Measurements from ENCODE around the gene LDLRAD4. TPM values are rescaled to one million over a fixed set of nuclear protein-coding genes. Genes with fewer than 3 reads are reported as not detected.

LDLRAD4 gene
- total and polyA plus RNA-seq, 2 donors = 46.9 to 80.0 TPM

- 82% methylated on average over 3 of the region's 3 CpGs for WGBS
- H3K4me1 ChIP-seq (ENCODE audit: control insufficient read depth in 2 of 2, insufficient read depth in 2 of 2, low read length in 2 of 2) = peaks cover 0 to 2% of the 10 kb centered on the region in 2 donors
- no peak for DNase-seq (ENCODE audit: low read depth in 6 of 9, low spot score in 9 of 9)
- no peaks in the 10 kb centered on the region for H3K27me3 ChIP-seq (ENCODE audit: control insufficient read depth in 2 of 2, insufficient read depth in 1 of 2, low read length in 1 of 2)
- H3K36me3 ChIP-seq (ENCODE audit: control insufficient read depth in 2 of 2, insufficient read depth in 2 of 2, low read length in 1 of 2) = peaks cover 18 to 23% of the 10 kb centered on the region in 2 donors
- no peak overlapping the region for H3K27ac ChIP-seq (ENCODE audit: low read depth in 1 of 2, low read length in 1 of 2)
- no peak overlapping the region for H3K4me3 ChIP-seq (ENCODE audit: low read length in 2 of 2)
- no peaks in the 10 kb centered on the region for H3K9me3 ChIP-seq (ENCODE audit: control insufficient read depth in 2 of 2, insufficient read depth in 1 of 2, low read length in 1 of 2)
Measured at GRCh38 chr18:13237641-13238040, 19.1 kb downstream of the LDLRAD4 start.

GRCh38 chr18:13239171-13239956, 20.8 kb downstream of the LDLRAD4 start:
- Histone ChIP-seq H3K36me3 (ENCODE audit: control insufficient read depth in 2 of 2, insufficient read depth in 2 of 2, low read length in 1 of 2) (peaks cover 20 to 29% of the 10 kb centered on the region in 2 donors), H3K27me3 (ENCODE audit: control insufficient read depth in 2 of 2, insufficient read depth in 1 of 2, low read length in 1 of 2) (no peaks in the 10 kb centered on the region), H3K4me3 (ENCODE audit: low read length in 2 of 2) (no peak overlapping the region), H3K4me1 (ENCODE audit: control insufficient read depth in 2 of 2, insufficient read depth in 2 of 2, low read length in 2 of 2) (peaks cover 0 to 2% of the 10 kb centered on the region in 2 donors), H3K27ac (ENCODE audit: low read depth in 1 of 2, low read length in 1 of 2) (no peak overlapping the region), H3K9me3 (ENCODE audit: control insufficient read depth in 2 of 2, insufficient read depth in 1 of 2, low read length in 1 of 2) (peaks cover 1 to 4% of the 10 kb centered on the region in 2 donors)
- no peak for DNase-seq (ENCODE audit: low read depth in 6 of 9, low spot score in 9 of 9)
- 96% methylated on average over 13 of the region's 13 CpGs for WGBS

- Histone ChIP-seq H3K27me3 (ENCODE audit: control insufficient read depth in 2 of 2, insufficient read depth in 1 of 2, low read length in 1 of 2) (no peaks in the 10 kb centered on the region), H3K9me3 (ENCODE audit: control insufficient read depth in 2 of 2, insufficient read depth in 1 of 2, low read length in 1 of 2) (peaks cover 1 to 9% of the 10 kb centered on the region in 2 donors), H3K4me1 (ENCODE audit: control insufficient read depth in 2 of 2, insufficient read depth in 2 of 2, low read length in 2 of 2) (peaks cover 0 to 2% of the 10 kb centered on the region in 2 donors), H3K36me3 (ENCODE audit: control insufficient read depth in 2 of 2, insufficient read depth in 2 of 2, low read length in 1 of 2) (peaks cover 25 to 37% of the 10 kb centered on the region in 2 donors), H3K4me3 (ENCODE audit: low read length in 2 of 2) (no peak overlapping the region), H3K27ac (ENCODE audit: low read depth in 1 of 2, low read length in 1 of 2) (no peak overlapping the region)
- DNase-seq (ENCODE audit: low read depth in 6 of 9, low spot score in 9 of 9) = no peak
- WGBS = 99% methylated on average over 15 of the region's 15 CpGs
Measured at GRCh38 chr18:13240060-13240725, 21.6 kb downstream of the LDLRAD4 start.

- 96% methylated on average over 31 of the region's 31 CpGs for WGBS
- no peak overlapping the region for H3K27ac ChIP-seq (ENCODE audit: low read depth in 1 of 2, low read length in 1 of 2)
- H3K9me3 ChIP-seq (ENCODE audit: control insufficient read depth in 2 of 2, insufficient read depth in 1 of 2, low read length in 1 of 2) = peaks cover 1 to 12% of the 10 kb centered on the region in 2 donors
- peaks cover 29 to 40% of the 10 kb centered on the region in 2 donors for H3K36me3 ChIP-seq (ENCODE audit: control insufficient read depth in 2 of 2, insufficient read depth in 2 of 2, low read length in 1 of 2)
- peaks cover 3 to 5% of the 10 kb centered on the region in 2 donors for H3K4me1 ChIP-seq (ENCODE audit: control insufficient read depth in 2 of 2, insufficient read depth in 2 of 2, low read length in 2 of 2)
- DNase-seq (ENCODE audit: low read depth in 6 of 9, low spot score in 9 of 9) = no peak
- H3K27me3 ChIP-seq (ENCODE audit: control insufficient read depth in 2 of 2, insufficient read depth in 1 of 2, low read length in 1 of 2) = no peaks in the 10 kb centered on the region
- H3K4me3 ChIP-seq (ENCODE audit: low read length in 2 of 2) = no peak overlapping the region
Measured at GRCh38 chr18:13241083-13241892, 22.7 kb downstream of the LDLRAD4 start.

GRCh38 chr18:13241893-13242175, 23.3 kb downstream of the LDLRAD4 start:
- Histone ChIP-seq H3K4me1 (ENCODE audit: control insufficient read depth in 2 of 2, insufficient read depth in 2 of 2, low read length in 2 of 2) (peaks cover 3 to 5% of the 10 kb centered on the region in 2 donors), H3K36me3 (ENCODE audit: control insufficient read depth in 2 of 2, insufficient read depth in 2 of 2, low read length in 1 of 2) (peaks cover 29 to 40% of the 10 kb centered on the region in 2 donors), H3K27me3 (ENCODE audit: control insufficient read depth in 2 of 2, insufficient read depth in 1 of 2, low read length in 1 of 2) (no peaks in the 10 kb centered on the region), H3K27ac (ENCODE audit: low read depth in 1 of 2, low read length in 1 of 2) (no peak overlapping the region), H3K9me3 (ENCODE audit: control insufficient read depth in 2 of 2, insufficient read depth in 1 of 2, low read length in 1 of 2) (peaks cover 1 to 12% of the 10 kb centered on the region in 2 donors), H3K4me3 (ENCODE audit: low read length in 2 of 2) (no peak overlapping the region)
- 99% methylated on average over 13 of the region's 13 CpGs for WGBS
- no peak for DNase-seq (ENCODE audit: low read depth in 6 of 9, low spot score in 9 of 9)

- peaks cover 3 to 5% of the 10 kb centered on the region in 2 donors for H3K4me1 ChIP-seq (ENCODE audit: control insufficient read depth in 2 of 2, insufficient read depth in 2 of 2, low read length in 2 of 2)
- DNase-seq (ENCODE audit: low read depth in 6 of 9, low spot score in 9 of 9) = no peak
- no peaks in the 10 kb centered on the region for H3K27me3 ChIP-seq (ENCODE audit: control insufficient read depth in 2 of 2, insufficient read depth in 1 of 2, low read length in 1 of 2)
- peaks cover 1 to 12% of the 10 kb centered on the region in 2 donors for H3K9me3 ChIP-seq (ENCODE audit: control insufficient read depth in 2 of 2, insufficient read depth in 1 of 2, low read length in 1 of 2)
- H3K27ac ChIP-seq (ENCODE audit: low read depth in 1 of 2, low read length in 1 of 2) = no peak overlapping the region
- no peak overlapping the region for H3K4me3 ChIP-seq (ENCODE audit: low read length in 2 of 2)
- H3K36me3 ChIP-seq (ENCODE audit: control insufficient read depth in 2 of 2, insufficient read depth in 2 of 2, low read length in 1 of 2) = peaks cover 36 to 45% of the 10 kb centered on the region in 2 donors
- WGBS = 98% methylated on average over 5 of the region's 5 CpGs
Measured at GRCh38 chr18:13242797-13243196, 24.2 kb downstream of the LDLRAD4 start.

- 98% methylated on average over 9 of the region's 9 CpGs for WGBS
- no peak for DNase-seq (ENCODE audit: low read depth in 6 of 9, low spot score in 9 of 9)
- H3K36me3 ChIP-seq (ENCODE audit: control insufficient read depth in 2 of 2, insufficient read depth in 2 of 2, low read length in 1 of 2) = peaks cover 42 to 47% of the 10 kb centered on the region in 2 donors
- H3K9me3 ChIP-seq (ENCODE audit: control insufficient read depth in 2 of 2, insufficient read depth in 1 of 2, low read length in 1 of 2) = peaks cover 1 to 12% of the 10 kb centered on the region in 2 donors
- H3K27ac ChIP-seq (ENCODE audit: low read depth in 1 of 2, low read length in 1 of 2) = no peak overlapping the region
- peaks cover 3 to 5% of the 10 kb centered on the region in 2 donors for H3K4me1 ChIP-seq (ENCODE audit: control insufficient read depth in 2 of 2, insufficient read depth in 2 of 2, low read length in 2 of 2)
- no peaks in the 10 kb centered on the region for H3K27me3 ChIP-seq (ENCODE audit: control insufficient read depth in 2 of 2, insufficient read depth in 1 of 2, low read length in 1 of 2)
- H3K4me3 ChIP-seq (ENCODE audit: low read length in 2 of 2) = no peak overlapping the region
Measured at GRCh38 chr18:13243363-13243762, 24.8 kb downstream of the LDLRAD4 start.

- Histone ChIP-seq H3K27ac (ENCODE audit: low read depth in 1 of 2, low read length in 1 of 2) (no peak overlapping the region), H3K9me3 (ENCODE audit: control insufficient read depth in 2 of 2, insufficient read depth in 1 of 2, low read length in 1 of 2) (peaks cover 1 to 12% of the 10 kb centered on the region in 2 donors), H3K27me3 (ENCODE audit: control insufficient read depth in 2 of 2, insufficient read depth in 1 of 2, low read length in 1 of 2) (no peaks in the 10 kb centered on the region), H3K4me3 (ENCODE audit: low read length in 2 of 2) (no peak overlapping the region), H3K4me1 (ENCODE audit: control insufficient read depth in 2 of 2, insufficient read depth in 2 of 2, low read length in 2 of 2) (peaks cover 3 to 5% of the 10 kb centered on the region in 2 donors), H3K36me3 (ENCODE audit: control insufficient read depth in 2 of 2, insufficient read depth in 2 of 2, low read length in 1 of 2) (peaks cover 42 to 47% of the 10 kb centered on the region in 2 donors)
- WGBS = 43% methylated on average over 1 of the region's 1 CpG
- no peak for DNase-seq (ENCODE audit: low read depth in 6 of 9, low spot score in 9 of 9)
Measured at GRCh38 chr18:13244135-13244534, 25.6 kb downstream of the LDLRAD4 start.
